ENCODE results near the gene KANSL1.

- no peak for TF ChIP-seq CTCF (IDR thresholded peaks at IDR 0.05)
- no peak for TF ChIP-seq POLR2A (IDR thresholded peaks at IDR 0.05)
Observed at GRCh38 chr17:46086821-46087220, 106.4 kb downstream of the KANSL1 start.
